Measurements from ENCODE around the gene CYTH1. TPM values are rescaled to one million over a fixed set of nuclear protein-coding genes. Genes with fewer than 3 reads are reported as not detected.

Gene CYTH1
- total and polyA plus RNA-seq, 4 donors = 15.4 to 32.1 (median 20.6) TPM

DNA sequence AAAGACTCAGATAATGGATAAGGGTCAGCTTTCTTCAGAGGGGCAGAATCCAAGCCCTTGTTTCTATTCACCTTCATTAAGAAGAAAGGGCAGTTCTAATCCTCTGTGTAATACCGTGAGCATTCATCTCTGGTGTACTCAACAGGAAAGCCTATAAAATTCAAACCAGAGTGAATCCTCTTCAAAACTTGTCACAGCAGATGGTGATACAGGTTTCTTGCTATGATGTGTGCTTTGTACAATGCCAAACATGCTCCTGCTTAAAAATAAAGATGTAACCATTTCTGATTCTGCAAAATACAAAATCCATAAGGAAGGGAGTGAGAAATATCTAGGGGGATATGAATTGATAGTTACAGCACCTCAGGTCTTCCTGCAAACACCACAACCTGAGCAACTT, 49.7 kb downstream of the CYTH1 start:
- Histone ChIP-seq H3K9ac (ENCODE audit: low read depth in 1 of 2, low read length in 2 of 2) (no peak overlapping the region), H3K27ac (ENCODE audit: low read depth in 1 of 2, low read length in 2 of 2) (no peak overlapping the region), H3K4me3 (ENCODE audit: low read depth in 1 of 3, low read length in 3 of 3) (no peak overlapping the region), H3K9me3 (ENCODE audit: control insufficient read depth in 4 of 4, low read length in 3 of 4) (no peaks in the 10 kb centered on the region), H3K27me3 (ENCODE audit: control insufficient read depth in 4 of 4, insufficient read depth in 4 of 4, low read length in 3 of 4) (no peaks in the 10 kb centered on the region), H3K36me3 (ENCODE audit: control insufficient read depth in 4 of 4, insufficient read depth in 3 of 4, low read depth in 1 of 4, low read length in 3 of 4) (no peaks in the 10 kb centered on the region), H3K4me1 (ENCODE audit: control insufficient read depth in 4 of 4, insufficient read depth in 4 of 4, low read length in 3 of 4) (peaks cover 6 to 29% (median 21%) of the 10 kb centered on the region in 4 donors)
- no peak for DNase-seq (ENCODE audit: low spot score)
- 91% methylated on average over 1 of the region's 1 CpG for WGBS
- TF ChIP-seq, protein P1, sequence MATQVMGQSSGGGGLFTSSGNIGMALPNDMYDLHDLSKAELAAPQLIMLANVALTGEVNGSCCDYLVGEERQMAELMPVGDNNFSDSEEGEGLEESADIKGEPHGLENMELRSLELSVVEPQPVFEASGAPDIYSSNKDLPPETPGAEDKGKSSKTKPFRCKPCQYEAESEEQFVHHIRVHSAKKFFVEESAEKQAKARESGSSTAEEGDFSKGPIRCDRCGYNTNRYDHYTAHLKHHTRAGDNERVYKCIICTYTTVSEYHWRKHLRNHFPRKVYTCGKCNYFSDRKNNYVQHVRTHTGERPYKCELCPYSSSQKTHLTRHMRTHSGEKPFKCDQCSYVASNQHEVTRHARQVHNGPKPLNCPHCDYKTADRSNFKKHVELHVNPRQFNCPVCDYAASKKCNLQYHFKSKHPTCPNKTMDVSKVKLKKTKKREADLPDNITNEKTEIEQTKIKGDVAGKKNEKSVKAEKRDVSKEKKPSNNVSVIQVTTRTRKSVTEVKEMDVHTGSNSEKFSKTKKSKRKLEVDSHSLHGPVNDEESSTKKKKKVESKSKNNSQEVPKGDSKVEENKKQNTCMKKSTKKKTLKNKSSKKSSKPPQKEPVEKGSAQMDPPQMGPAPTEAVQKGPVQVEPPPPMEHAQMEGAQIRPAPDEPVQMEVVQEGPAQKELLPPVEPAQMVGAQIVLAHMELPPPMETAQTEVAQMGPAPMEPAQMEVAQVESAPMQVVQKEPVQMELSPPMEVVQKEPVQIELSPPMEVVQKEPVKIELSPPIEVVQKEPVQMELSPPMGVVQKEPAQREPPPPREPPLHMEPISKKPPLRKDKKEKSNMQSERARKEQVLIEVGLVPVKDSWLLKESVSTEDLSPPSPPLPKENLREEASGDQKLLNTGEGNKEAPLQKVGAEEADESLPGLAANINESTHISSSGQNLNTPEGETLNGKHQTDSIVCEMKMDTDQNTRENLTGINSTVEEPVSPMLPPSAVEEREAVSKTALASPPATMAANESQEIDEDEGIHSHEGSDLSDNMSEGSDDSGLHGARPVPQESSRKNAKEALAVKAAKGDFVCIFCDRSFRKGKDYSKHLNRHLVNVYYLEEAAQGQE (IDR thresholded peaks at IDR 0.05) = no peak
- TF ChIP-seq RXRA (IDR thresholded peaks at IDR 0.05) = no peak
- TF ChIP-seq HNF4G (IDR thresholded peaks at IDR 0.05) = no peak
- TF ChIP-seq GABPA (IDR thresholded peaks at IDR 0.05 in 1 of 2, conservative IDR thresholded peaks at IDR 0.05 in 1 of 2) = no peak
- TF ChIP-seq EGR1 (IDR thresholded peaks at IDR 0.05; ENCODE audit: low read depth in 2 of 2) = no peak
- TF ChIP-seq FOXA2 (IDR thresholded peaks at IDR 0.05) = no peak
- TF ChIP-seq, protein P2, sequence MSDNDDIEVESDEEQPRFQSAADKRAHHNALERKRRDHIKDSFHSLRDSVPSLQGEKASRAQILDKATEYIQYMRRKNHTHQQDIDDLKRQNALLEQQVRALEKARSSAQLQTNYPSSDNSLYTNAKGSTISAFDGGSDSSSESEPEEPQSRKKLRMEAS (IDR thresholded peaks at IDR 0.05) = no peak
- TF ChIP-seq HNF4A (conservative IDR thresholded peaks at IDR 0.05) = no peak
- TF ChIP-seq, protein P3, sequence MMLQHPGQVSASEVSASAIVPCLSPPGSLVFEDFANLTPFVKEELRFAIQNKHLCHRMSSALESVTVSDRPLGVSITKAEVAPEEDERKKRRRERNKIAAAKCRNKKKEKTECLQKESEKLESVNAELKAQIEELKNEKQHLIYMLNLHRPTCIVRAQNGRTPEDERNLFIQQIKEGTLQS (IDR thresholded peaks at IDR 0.05) = no peak
- TF ChIP-seq, protein P4, sequence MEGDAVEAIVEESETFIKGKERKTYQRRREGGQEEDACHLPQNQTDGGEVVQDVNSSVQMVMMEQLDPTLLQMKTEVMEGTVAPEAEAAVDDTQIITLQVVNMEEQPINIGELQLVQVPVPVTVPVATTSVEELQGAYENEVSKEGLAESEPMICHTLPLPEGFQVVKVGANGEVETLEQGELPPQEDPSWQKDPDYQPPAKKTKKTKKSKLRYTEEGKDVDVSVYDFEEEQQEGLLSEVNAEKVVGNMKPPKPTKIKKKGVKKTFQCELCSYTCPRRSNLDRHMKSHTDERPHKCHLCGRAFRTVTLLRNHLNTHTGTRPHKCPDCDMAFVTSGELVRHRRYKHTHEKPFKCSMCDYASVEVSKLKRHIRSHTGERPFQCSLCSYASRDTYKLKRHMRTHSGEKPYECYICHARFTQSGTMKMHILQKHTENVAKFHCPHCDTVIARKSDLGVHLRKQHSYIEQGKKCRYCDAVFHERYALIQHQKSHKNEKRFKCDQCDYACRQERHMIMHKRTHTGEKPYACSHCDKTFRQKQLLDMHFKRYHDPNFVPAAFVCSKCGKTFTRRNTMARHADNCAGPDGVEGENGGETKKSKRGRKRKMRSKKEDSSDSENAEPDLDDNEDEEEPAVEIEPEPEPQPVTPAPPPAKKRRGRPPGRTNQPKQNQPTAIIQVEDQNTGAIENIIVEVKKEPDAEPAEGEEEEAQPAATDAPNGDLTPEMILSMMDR (IDR thresholded peaks at IDR 0.05; ENCODE audit: low read depth, low read length, missing input control) = no peak
- TF ChIP-seq YY1 (IDR thresholded peaks at IDR 0.05) = no peak
- no peak for TF ChIP-seq NR2F2 (IDR thresholded peaks at IDR 0.05)
- no peak for TF ChIP-seq RAD21 (IDR thresholded peaks at IDR 0.05)

DNA sequence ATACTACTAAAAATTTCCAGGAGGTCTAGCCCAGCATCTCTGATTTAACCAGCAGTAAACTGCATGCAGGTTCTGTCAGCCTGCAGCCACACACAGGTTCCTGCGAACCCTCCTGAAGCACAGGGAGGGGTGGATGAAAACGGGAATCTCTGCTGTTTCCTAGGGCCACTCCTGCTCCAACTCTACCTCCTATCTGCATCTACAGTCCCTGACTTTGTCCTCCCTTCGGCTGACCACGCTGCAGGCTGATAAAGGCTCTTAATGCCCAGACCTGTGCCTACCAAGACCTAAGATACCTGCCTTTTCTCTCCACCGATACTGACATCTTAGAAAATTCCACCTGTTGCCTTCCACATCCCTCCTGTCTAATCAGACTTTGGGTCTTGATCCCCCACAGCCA, 50.2 kb downstream of the CYTH1 start:
- DNase-seq (ENCODE audit: low spot score) = no peak
- TF ChIP-seq RAD21 (IDR thresholded peaks at IDR 0.05) (no peak), YY1 (IDR thresholded peaks at IDR 0.05) (no peak), RXRA (IDR thresholded peaks at IDR 0.05) (no peak), JUND (IDR thresholded peaks at IDR 0.05) (no peak), HNF4G (IDR thresholded peaks at IDR 0.05) (no peak), HNF4A (conservative IDR thresholded peaks at IDR 0.05) (no peak), GABPA (IDR thresholded peaks at IDR 0.05 in 1 of 2, conservative IDR thresholded peaks at IDR 0.05 in 1 of 2) (no peak), EGR1 (IDR thresholded peaks at IDR 0.05; ENCODE audit: low read depth in 2 of 2) (no peak), FOXA1 (IDR thresholded peaks at IDR 0.05) (no peak), SP1 (IDR thresholded peaks at IDR 0.05) (no peak), TAF1 (conservative IDR thresholded peaks at IDR 0.05) (no peak)
- TF ChIP-seq, protein P5, sequence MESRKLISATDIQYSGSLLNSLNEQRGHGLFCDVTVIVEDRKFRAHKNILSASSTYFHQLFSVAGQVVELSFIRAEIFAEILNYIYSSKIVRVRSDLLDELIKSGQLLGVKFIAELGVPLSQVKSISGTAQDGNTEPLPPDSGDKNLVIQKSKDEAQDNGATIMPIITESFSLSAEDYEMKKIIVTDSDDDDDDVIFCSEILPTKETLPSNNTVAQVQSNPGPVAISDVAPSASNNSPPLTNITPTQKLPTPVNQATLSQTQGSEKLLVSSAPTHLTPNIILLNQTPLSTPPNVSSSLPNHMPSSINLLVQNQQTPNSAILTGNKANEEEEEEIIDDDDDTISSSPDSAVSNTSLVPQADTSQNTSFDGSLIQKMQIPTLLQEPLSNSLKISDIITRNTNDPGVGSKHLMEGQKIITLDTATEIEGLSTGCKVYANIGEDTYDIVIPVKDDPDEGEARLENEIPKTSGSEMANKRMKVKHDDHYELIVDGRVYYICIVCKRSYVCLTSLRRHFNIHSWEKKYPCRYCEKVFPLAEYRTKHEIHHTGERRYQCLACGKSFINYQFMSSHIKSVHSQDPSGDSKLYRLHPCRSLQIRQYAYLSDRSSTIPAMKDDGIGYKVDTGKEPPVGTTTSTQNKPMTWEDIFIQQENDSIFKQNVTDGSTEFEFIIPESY (IDR thresholded peaks at IDR 0.05) = no peak
- TF ChIP-seq, protein P2 (IDR thresholded peaks at IDR 0.05) = no peak
- TF ChIP-seq, protein P3 (IDR thresholded peaks at IDR 0.05) = no peak
- TF ChIP-seq, protein P4 (IDR thresholded peaks at IDR 0.05; ENCODE audit: low read depth, low read length, missing input control) = no peak
- no peaks in the 10 kb centered on the region for H3K36me3 ChIP-seq (ENCODE audit: control insufficient read depth in 4 of 4, insufficient read depth in 3 of 4, low read depth in 1 of 4, low read length in 3 of 4)
- H3K9me3 ChIP-seq (ENCODE audit: control insufficient read depth in 4 of 4, low read length in 3 of 4) = no peaks in the 10 kb centered on the region
- no peak overlapping the region for H3K9ac ChIP-seq (ENCODE audit: low read depth in 1 of 2, low read length in 2 of 2)
- 89% methylated on average over 5 of the region's 5 CpGs for WGBS
- no peak overlapping the region for H3K27ac ChIP-seq (ENCODE audit: low read depth in 1 of 2, low read length in 2 of 2)
- no peak overlapping the region for H3K4me3 ChIP-seq (ENCODE audit: low read depth in 1 of 3, low read length in 3 of 3)
- H3K4me1 ChIP-seq (ENCODE audit: control insufficient read depth in 4 of 4, insufficient read depth in 4 of 4, low read length in 3 of 4) = peaks cover 6 to 28% (median 21%) of the 10 kb centered on the region in 4 donors
- H3K27me3 ChIP-seq (ENCODE audit: control insufficient read depth in 4 of 4, insufficient read depth in 4 of 4, low read length in 3 of 4) = no peaks in the 10 kb centered on the region
